Epithelial cell of proximal tubule (primary cell): ENCODE results near the gene CRYBB3. TPM values are rescaled to one million over a fixed set of nuclear protein-coding genes. Genes with fewer than 3 reads are reported as not detected.
"Not testable (repeated sequence)": the region's sequence is repeated elsewhere in the genome, so short reads cannot be mapped to it uniquely, and the experiment has no call there.

Experiments
- DNase-seq: peaks from one replicate; pipeline ENCODE4 v3.0.0-alpha.2; 2011; ENCODE audit warnings: low read depth
- H3K4me3 ChIP-seq: 2 replicates; pipeline ENCODE4 v1.5.1; 2011; ENCODE audit warnings: low read depth, mild to moderate bottlenecking, low read length
- total RNA-seq: library from RNA; depleted of rRNA; stranded (reverse); fragments of >200 nt; gene quantifications from 2 replicates; pipeline ENCODE4 v1.2.3, GENCODE V29; 2015
- TF ChIP-seq, protein P1 (sequence below): conservative IDR thresholded peaks from 2 replicates; pipeline ENCODE4 v1.5.1; 2012; ENCODE audit warnings: low read depth, mild to moderate bottlenecking, low read length

CRYBB3 gene
- total RNA-seq, 1 donor from 2014 or later, result not detected

DNA sequence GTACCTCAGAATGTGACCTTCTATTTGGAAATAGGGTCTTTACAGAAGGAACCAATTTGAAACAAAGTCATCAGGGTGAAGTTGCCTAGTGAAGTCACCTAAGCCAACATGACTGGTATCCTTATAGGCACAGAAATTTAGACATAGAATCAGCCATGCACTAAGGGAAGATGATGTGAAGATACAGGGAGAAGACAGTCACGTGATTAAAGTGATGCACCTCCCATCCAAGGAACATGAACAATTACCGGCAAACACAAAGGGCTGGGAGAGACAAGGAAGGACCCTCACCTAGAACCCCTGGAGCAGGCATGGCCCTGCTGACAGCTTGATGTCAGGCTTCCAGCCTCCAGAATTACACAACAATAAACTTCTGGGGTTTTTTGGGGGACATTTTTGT, 16.6 kb downstream of the CRYBB3 start:
- DNase-seq, result no peak
- TF ChIP-seq, protein P1, sequence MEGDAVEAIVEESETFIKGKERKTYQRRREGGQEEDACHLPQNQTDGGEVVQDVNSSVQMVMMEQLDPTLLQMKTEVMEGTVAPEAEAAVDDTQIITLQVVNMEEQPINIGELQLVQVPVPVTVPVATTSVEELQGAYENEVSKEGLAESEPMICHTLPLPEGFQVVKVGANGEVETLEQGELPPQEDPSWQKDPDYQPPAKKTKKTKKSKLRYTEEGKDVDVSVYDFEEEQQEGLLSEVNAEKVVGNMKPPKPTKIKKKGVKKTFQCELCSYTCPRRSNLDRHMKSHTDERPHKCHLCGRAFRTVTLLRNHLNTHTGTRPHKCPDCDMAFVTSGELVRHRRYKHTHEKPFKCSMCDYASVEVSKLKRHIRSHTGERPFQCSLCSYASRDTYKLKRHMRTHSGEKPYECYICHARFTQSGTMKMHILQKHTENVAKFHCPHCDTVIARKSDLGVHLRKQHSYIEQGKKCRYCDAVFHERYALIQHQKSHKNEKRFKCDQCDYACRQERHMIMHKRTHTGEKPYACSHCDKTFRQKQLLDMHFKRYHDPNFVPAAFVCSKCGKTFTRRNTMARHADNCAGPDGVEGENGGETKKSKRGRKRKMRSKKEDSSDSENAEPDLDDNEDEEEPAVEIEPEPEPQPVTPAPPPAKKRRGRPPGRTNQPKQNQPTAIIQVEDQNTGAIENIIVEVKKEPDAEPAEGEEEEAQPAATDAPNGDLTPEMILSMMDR, result no peak
- no peak overlapping the region for H3K4me3 ChIP-seq

DNA sequence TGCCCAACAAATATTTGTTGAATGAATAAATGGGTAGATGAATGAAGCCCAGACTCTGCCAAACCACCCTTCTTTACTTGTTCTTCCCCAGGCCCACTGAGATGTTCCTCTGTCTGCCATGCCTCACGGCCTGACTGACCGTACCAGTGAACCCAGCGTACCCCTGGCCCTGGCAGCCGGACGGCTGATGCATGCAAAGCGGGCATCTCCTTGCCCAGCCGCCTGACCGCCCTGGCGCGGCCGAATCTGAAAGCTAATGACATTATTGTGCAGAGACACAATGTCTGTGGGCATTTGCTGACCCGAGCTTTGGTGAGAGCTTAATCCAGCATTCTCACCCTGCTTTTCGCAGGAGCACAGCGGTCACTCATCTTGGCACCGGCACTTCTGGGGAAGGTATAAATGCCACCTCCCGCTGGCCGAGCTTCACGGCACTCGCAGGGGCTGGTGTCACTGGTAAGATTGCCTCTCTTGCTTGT, 19.6 kb downstream of the CRYBB3 start, which contains the start of gene CRYBB2:
TSS of gene CRYBB2 (plus strand) at position 429 of the 479 bp plus-strand sequence. CDS start 1,791 bp downstream, outside the sequence.
- no peak for DNase-seq
- no peak within 1 kb of the TSS for H3K4me3 ChIP-seq
- TF ChIP-seq, protein P1, result no peak

DNA sequence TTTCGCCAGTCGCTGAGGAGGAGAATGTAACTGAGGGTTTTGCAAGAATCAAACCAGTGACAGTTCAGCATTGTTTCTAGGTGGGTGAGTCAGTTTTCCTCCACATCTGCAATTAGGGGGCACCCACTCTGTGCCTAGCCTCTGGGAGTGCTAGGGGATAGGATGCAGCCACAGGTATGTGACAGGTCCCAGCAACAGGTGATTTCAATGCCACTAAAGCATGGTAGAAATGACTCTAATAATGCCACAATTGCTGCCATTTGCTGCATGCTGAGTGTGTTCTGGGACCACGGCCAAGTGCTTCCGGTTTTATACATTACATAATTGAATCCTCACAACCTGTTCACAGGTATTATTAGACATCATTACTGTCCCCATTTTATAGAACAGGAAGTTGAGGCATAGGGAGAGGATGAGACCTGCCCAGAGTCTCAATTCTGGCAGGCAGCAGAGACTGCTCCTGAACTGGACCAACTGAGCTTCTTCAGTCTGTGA, 20.3 kb downstream of the CRYBB3 start:
- no peak for DNase-seq
- H3K4me3 ChIP-seq, result no peak overlapping the region
- TF ChIP-seq, protein P1, result no peak

DNA sequence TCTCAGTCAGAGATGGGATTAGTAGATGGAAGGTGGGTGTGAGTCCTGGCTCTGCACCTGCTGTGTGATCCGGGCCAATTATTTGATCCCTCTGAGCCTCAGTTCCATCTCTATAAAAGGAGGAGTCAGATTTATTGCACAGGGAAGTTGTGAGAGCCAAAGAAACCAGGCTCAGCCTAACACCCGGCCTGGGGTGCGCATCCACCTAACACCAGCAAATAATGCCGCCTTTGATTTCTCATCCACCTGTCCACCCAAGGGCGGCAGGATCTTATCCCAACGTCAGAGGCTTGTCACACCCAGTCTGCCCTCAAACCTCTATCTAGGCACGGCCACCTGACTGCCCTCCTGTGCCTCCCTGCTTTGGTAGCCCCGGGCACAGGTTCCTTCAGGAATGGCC, 22.1 kb downstream of the CRYBB3 start:
- H3K4me3 ChIP-seq, result no peak overlapping the region
- TF ChIP-seq, protein P1, result no peak
- DNase-seq, result no peak

DNA sequence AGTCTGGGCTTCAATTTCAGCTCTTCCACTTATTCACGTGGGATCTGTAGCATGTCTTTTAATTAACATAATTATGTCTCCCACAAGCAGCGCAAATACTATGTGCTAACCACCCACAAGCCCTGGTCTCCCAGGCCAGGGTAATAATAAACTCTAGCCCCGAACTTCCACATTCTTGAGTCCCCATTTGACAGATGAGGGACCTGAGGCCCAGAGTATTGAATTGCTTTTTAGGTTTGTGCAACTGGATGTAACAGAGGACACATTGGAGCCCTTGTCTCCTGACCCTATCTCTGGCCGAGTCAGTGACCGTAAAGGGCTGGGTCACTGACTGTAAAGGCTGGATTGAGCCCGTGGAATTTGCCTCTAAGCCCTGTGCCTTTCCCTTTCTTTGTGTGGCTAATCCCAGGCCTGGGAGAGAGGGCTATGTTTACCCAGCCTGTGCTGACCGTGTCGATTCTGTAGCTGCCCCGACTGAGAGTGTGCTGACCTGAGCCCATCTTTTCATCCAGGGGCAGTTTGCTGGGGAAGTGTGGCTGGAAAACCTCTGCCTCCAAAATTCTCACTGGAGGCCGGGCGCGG, 23.7 kb downstream of the CRYBB3 start:
- H3K4me3 ChIP-seq, result no peak overlapping the region
- DNase-seq, result no peak
- TF ChIP-seq, protein P1, result no peak

DNA sequence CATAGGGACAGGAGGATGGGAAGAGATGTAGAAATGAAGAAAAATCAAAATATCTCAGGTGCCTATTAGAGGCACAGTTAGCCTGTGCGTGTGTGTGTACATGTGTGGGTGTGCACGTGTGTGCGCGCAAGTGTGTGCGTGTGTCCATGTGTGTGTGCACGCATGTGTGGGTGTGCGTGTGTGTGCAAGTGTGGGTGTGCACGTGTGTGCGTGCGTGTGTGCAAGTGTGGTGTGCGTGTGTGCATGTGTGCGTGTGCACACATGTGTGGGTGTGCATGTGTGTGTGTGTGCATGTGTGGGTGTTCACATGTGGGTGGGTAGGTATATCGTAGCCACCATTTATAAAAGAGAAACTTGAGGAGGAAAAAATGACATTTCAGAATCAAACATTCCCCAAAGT, 29.2 kb downstream of the CRYBB3 start:
- H3K4me3 ChIP-seq, result no peak overlapping the region
- TF ChIP-seq, protein P1, result no peak

DNA sequence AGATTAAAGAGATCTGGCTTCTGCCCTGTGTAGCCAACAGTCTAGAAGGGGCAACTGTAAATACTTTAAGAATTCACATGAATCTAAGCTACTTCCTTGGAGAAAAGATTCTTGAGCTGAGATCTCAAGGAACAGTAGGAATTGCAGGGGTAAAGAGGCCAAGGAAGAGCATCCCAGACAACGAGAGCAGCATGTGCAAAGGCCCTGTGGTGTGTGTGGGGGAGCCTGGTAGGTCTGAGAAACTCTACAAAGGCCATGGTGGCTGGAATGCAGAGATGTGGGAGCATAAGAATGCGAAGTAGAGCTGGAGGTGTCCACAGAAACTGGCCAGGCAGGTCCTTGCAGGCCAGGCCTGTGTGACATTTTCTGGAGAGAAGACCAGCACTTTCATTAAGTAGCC, 31.1 kb downstream of the CRYBB3 start:
- not testable (repeated sequence) for H3K4me3 ChIP-seq, DNase-seq

More for the DNA sequence above, 29.2 kb downstream of the CRYBB3 start:
- no peak for DNase-seq
